LNCaP clone FGC (cell line): ENCODE data around the gene HPS5.
A peak's percentile ranks its signal among the peaks of the same experiment; 100 is the strongest.

ENCODE experiments used
- DNase-seq: peaks from one replicate; pipeline ENCODE4 v3.0.0-alpha.2; 2011; ENCODE audit warnings: low read depth
- H3K4me3 ChIP-seq: 2 replicates; pipeline ENCODE4 v1.5.1; 2011; ENCODE audit warnings: mild to moderate bottlenecking, low read depth, low read length, control low read depth
- TF ChIP-seq, protein P1 (sequence below): IDR thresholded peaks from 2 replicates; pipeline ENCODE4 v1.5.1; 2012; ENCODE audit warnings: mild to moderate bottlenecking; ENCODE audit not compliant: control insufficient read depth, insufficient read depth; ENCODE audit errors: extremely low read depth

The HPS5 gene

GRCh38 chr11:18321969-18322711 is at the start of gene HPS5, which contains the start of gene GTF2H1:
HPS5 (minus strand) TSS chr11:18322140; CDS start chr11:18317858, 4,282 bp downstream.
GTF2H1 (plus strand) TSS chr11:18322567; CDS start chr11:18333075, 10,508 bp downstream.
- peak within 1 kb of the TSS; percentile 90 for H3K4me3 ChIP-seq
- TF ChIP-seq, protein P1, sequence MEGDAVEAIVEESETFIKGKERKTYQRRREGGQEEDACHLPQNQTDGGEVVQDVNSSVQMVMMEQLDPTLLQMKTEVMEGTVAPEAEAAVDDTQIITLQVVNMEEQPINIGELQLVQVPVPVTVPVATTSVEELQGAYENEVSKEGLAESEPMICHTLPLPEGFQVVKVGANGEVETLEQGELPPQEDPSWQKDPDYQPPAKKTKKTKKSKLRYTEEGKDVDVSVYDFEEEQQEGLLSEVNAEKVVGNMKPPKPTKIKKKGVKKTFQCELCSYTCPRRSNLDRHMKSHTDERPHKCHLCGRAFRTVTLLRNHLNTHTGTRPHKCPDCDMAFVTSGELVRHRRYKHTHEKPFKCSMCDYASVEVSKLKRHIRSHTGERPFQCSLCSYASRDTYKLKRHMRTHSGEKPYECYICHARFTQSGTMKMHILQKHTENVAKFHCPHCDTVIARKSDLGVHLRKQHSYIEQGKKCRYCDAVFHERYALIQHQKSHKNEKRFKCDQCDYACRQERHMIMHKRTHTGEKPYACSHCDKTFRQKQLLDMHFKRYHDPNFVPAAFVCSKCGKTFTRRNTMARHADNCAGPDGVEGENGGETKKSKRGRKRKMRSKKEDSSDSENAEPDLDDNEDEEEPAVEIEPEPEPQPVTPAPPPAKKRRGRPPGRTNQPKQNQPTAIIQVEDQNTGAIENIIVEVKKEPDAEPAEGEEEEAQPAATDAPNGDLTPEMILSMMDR, result no peak
- peak; percentile 96 for DNase-seq

GRCh38 chr11:18371279-18371678 is 49.3 kb upstream of the HPS5 start:
- no peak overlapping the region for H3K4me3 ChIP-seq
- DNase-seq, result no peak
- TF ChIP-seq, protein P1, result no peak

- no peak for DNase-seq
- no peak overlapping the region for H3K4me3 ChIP-seq
- TF ChIP-seq, protein P1, result no peak
These were observed 47.5 kb upstream of the HPS5 start for GRCh38 chr11:18369398-18369797.

DNA sequence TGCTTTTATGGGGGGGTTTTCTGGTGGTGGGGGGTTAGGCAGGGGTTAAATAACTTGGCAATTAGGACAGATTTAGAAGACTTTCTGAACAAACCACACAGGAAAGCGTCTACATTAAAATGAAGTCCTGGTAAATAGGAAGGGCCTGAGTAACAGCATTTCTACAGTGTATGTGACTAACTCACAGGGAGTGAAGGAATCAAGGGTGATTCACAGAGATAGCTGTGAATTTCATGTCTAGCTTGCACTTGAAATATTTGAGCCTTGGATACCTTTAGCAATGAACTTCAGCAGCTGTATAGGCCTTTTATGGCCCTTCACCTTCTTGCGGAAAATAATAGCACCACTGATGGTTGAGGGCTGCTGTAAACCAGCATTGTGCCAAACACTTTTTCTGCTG is 46.3 kb upstream of the HPS5 start:
- TF ChIP-seq, protein P1, result no peak
- no peak for DNase-seq
- H3K4me3 ChIP-seq, result no peak overlapping the region

- DNase-seq, result no peak
- TF ChIP-seq, protein P1, result no peak
- H3K4me3 ChIP-seq, result no peak overlapping the region
These were observed 45.5 kb upstream of the HPS5 start for GRCh38 chr11:18367431-18367830.

DNA sequence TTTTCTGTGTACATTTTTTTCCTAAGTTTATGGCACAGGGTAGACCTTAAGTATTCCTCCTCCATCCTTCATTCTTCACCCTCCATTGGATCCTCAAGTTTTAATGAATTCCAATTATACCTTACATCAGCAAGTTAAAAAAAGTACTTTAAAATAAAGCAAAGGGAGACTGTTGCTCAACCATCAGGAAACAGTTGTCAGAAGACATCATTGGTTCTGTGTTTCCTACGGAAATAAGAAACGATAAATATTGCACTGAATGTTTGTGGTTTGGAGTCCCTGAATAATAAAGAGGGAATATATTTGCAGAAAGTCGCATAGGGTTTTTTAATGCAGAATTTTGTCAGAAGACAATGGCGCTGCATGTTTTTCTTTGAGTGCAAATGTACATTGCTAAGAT is 44.3 kb upstream of the HPS5 start:
- no peak overlapping the region for H3K4me3 ChIP-seq
- TF ChIP-seq, protein P1, result no peak
- no peak for DNase-seq

- TF ChIP-seq, protein P1, result no peak
- no peak overlapping the region for H3K4me3 ChIP-seq
- DNase-seq, result no peak
These were observed 43.8 kb upstream of the HPS5 start for GRCh38 chr11:18365741-18366140.
